Kidney capillary endothelial cell (primary cell): ENCODE measurements around the gene STXBP1.
"Not testable (repeated sequence)": the region's sequence is repeated elsewhere in the genome, so short reads cannot be mapped to it uniquely, and the experiment has no call there.

Experiments used
- DNase-seq: peaks from one replicate; pipeline ENCODE4 v3.0.0-alpha.2; 2018; ENCODE audit warnings: low spot score

The STXBP1 gene

GRCh38 chr9:127621339-127621970 lies 9.4 kb downstream of the STXBP1 start:
- not testable (repeated sequence) for DNase-seq

GRCh38 chr9:127626752-127627493 lies 14.8 kb downstream of the STXBP1 start:
- DNase-seq, result no peak

GRCh38 chr9:127627494-127627855 lies 15.4 kb downstream of the STXBP1 start:
- DNase-seq, result no peak

- DNase-seq, result no peak
These were observed 16.8 kb downstream of the STXBP1 start for GRCh38 chr9:127628758-127629467.

- no peak for DNase-seq
These were observed 17.5 kb downstream of the STXBP1 start for GRCh38 chr9:127629468-127630081.

GRCh38 chr9:127633216-127633862 lies 21.3 kb downstream of the STXBP1 start:
- no peak for DNase-seq

- DNase-seq, result no peak
These were observed 21.9 kb downstream of the STXBP1 start for GRCh38 chr9:127634021-127634420.

GRCh38 chr9:127634698-127635097 lies 22.6 kb downstream of the STXBP1 start:
- DNase-seq, result no peak

GRCh38 chr9:127635201-127635735 lies 23.2 kb downstream of the STXBP1 start:
- no peak for DNase-seq

- no peak for DNase-seq
These were observed 25.3 kb downstream of the STXBP1 start for GRCh38 chr9:127637322-127637847.

GRCh38 chr9:127640908-127641545 lies 28.9 kb downstream of the STXBP1 start:
- DNase-seq, result no peak

- DNase-seq, result no peak
These were observed 30.1 kb downstream of the STXBP1 start for GRCh38 chr9:127642082-127642740.

GRCh38 chr9:127644146-127644827 lies 32.2 kb downstream of the STXBP1 start:
- DNase-seq, result no peak

GRCh38 chr9:127644943-127645342 lies 32.9 kb downstream of the STXBP1 start:
- no peak for DNase-seq

GRCh38 chr9:127647451-127647850 lies 35.4 kb downstream of the STXBP1 start:
- DNase-seq, result no peak

GRCh38 chr9:127650518-127650917 lies 38.4 kb downstream of the STXBP1 start:
- no peak for DNase-seq

- no peak for DNase-seq
These were observed 39.9 kb downstream of the STXBP1 start for GRCh38 chr9:127651697-127652610.

- DNase-seq, result no peak
These were observed 40.7 kb downstream of the STXBP1 start for GRCh38 chr9:127652733-127653132.

- no peak for DNase-seq
These were observed 42.5 kb downstream of the STXBP1 start for GRCh38 chr9:127654619-127655018.
